Osteocyte (in vitro differentiated cells): Measurements from ENCODE around the gene ALS2CL. TPM values are rescaled to one million over a fixed set of nuclear protein-coding genes. Genes with fewer than 3 reads are reported as not detected.

ENCODE experiments used
- DNase-seq: peaks from one replicate; pipeline ENCODE4 v3.0.0; 2021; ENCODE audit warnings: mixed read lengths; ENCODE audit not compliant: unreplicated experiment; ENCODE audit errors: extremely low spot score
- H3K27ac Mint-ChIP-seq: one replicate; pipeline ENCODE4 v1.8.0; 2021; ENCODE audit warnings: mild to moderate bottlenecking, mixed read lengths; ENCODE audit not compliant: unreplicated experiment
- H3K27me3 Mint-ChIP-seq: one replicate; pipeline ENCODE4 v1.8.0; 2021; ENCODE audit warnings: mixed read lengths; ENCODE audit not compliant: unreplicated experiment
- H3K36me3 Mint-ChIP-seq: one replicate; pipeline ENCODE4 v1.8.0; 2021; ENCODE audit warnings: mixed read lengths; ENCODE audit not compliant: unreplicated experiment
- H3K4me1 Mint-ChIP-seq: one replicate; pipeline ENCODE4 v1.8.0; 2021; ENCODE audit warnings: mixed read lengths; ENCODE audit not compliant: unreplicated experiment
- H3K4me3 Mint-ChIP-seq: one replicate; pipeline ENCODE4 v1.8.0; 2021; ENCODE audit warnings: mild to moderate bottlenecking, moderate library complexity, mixed read lengths; ENCODE audit not compliant: unreplicated experiment
- H3K9me3 Mint-ChIP-seq: one replicate; pipeline ENCODE4 v1.8.0; 2021; ENCODE audit warnings: mixed read lengths; ENCODE audit not compliant: unreplicated experiment
- total RNA-seq: library from RNA; stranded (reverse); gene quantifications from 2 replicates; pipeline ENCODE4 v1.2.1, GENCODE V29; 2021
- TF ChIP-seq, protein P1 (sequence below): fragments of 200-600 bp; sonication (generic); IDR thresholded peaks from 2 replicates; pipeline ENCODE4 v1.5.0; 2021; ENCODE audit warnings: antibody characterized with exemption, mild to moderate bottlenecking, moderate library complexity

ALS2CL gene
- total RNA-seq, 1 donor from 2014 or later = 0.99 TPM

DNA sequence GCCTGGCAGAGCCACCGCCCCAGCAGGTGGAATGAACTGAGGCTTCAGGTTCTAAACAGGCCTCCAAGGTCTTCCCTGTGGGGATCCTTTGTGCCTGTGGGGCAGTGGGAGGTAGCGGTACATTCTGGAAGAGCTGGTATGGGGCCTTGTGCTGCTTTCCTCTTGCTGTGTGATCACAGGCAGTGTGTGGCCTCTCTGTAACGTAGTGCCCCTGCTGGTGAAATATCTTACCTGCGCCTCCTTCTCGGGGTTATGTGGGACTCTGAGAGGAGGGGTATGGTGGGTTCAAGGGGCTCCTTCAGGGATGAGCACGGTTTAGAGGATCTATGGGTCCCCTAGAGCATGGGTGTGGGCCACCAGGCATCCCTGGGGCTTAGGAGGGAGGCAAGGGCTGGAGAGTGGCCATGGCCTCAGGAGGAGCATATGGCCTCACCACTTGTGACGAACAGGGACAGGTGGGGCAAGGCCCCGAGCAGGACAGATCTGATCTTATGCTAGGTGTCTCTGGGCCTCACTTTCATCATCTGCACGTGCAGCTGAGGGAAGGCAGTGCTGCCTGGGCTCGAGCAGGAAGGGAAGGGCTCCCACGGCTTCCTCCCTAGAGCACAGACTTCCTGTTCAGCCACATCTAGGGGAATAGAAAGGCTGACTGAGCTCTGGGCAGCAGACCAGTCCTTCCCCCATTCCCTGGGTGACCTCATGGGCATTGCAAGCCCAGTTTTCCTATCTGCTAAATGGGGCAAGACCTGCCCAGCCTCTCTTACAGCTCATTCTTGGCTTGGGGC is 1.9 kb upstream of the ALS2CL start:
- H3K27me3 Mint-ChIP-seq = no peaks in the 10 kb centered on the region
- no peaks in the 10 kb centered on the region for H3K9me3 Mint-ChIP-seq
- H3K27ac Mint-ChIP-seq = no peak overlapping the region
- TF ChIP-seq, protein P1, sequence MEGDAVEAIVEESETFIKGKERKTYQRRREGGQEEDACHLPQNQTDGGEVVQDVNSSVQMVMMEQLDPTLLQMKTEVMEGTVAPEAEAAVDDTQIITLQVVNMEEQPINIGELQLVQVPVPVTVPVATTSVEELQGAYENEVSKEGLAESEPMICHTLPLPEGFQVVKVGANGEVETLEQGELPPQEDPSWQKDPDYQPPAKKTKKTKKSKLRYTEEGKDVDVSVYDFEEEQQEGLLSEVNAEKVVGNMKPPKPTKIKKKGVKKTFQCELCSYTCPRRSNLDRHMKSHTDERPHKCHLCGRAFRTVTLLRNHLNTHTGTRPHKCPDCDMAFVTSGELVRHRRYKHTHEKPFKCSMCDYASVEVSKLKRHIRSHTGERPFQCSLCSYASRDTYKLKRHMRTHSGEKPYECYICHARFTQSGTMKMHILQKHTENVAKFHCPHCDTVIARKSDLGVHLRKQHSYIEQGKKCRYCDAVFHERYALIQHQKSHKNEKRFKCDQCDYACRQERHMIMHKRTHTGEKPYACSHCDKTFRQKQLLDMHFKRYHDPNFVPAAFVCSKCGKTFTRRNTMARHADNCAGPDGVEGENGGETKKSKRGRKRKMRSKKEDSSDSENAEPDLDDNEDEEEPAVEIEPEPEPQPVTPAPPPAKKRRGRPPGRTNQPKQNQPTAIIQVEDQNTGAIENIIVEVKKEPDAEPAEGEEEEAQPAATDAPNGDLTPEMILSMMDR = peak; percentile 36
- no peak for DNase-seq
- H3K36me3 Mint-ChIP-seq = no peaks in the 10 kb centered on the region
- H3K4me3 Mint-ChIP-seq = no peak overlapping the region
- peaks cover 21% of the 10 kb centered on the region for H3K4me1 Mint-ChIP-seq

DNA sequence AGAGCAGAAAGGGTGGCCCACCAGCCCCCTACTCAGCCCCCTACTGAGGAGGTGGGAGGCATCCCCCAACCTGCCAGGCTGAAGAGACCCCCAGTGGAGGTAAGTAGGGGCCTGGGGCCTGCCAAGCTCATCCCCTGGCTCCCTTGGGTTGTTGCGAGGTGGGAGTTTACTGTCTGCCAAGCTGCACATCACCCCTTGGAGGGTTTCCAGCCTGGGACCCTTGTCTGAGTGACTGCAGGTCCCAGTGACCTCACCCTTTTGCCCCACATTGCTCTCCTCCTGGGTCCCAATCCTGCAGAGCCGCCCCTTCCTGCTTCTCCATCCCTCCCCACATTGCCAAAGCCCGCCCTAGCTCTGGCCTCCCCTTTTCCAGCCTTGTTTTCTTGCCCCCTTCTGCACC is 1.0 kb upstream of the ALS2CL start:
- no peak overlapping the region for H3K4me3 Mint-ChIP-seq
- H3K27ac Mint-ChIP-seq = no peak overlapping the region
- H3K4me1 Mint-ChIP-seq = peaks cover 21% of the 10 kb centered on the region
- TF ChIP-seq, protein P1 = no peak
- no peaks in the 10 kb centered on the region for H3K27me3 Mint-ChIP-seq
- DNase-seq = no peak
- no peaks in the 10 kb centered on the region for H3K36me3 Mint-ChIP-seq
- H3K9me3 Mint-ChIP-seq = no peaks in the 10 kb centered on the region

DNA sequence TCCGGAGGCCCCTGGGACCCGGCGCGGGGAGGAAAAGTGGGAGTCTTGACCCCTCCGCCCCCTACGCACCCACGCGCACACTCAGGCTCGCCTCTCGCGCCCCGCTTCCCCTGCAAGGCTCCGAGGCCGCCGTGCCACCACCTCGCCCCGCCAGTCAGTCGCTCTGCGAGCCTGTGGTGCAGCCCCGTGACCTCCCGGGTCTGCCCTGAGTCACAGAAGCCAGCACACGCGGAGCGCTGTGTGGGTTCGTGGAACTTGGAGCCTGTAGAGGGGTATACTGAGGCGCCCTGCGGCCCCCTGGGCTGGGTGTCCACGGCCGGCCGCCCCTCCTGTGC is 380 bp upstream of the ALS2CL start:
- TF ChIP-seq, protein P1 = no peak
- no peaks in the 10 kb centered on the region for H3K9me3 Mint-ChIP-seq
- H3K27me3 Mint-ChIP-seq = no peaks in the 10 kb centered on the region
- peaks cover 21% of the 10 kb centered on the region for H3K4me1 Mint-ChIP-seq
- H3K36me3 Mint-ChIP-seq = no peaks in the 10 kb centered on the region
- no peak overlapping the region for H3K4me3 Mint-ChIP-seq
- no peak for DNase-seq
- no peak overlapping the region for H3K27ac Mint-ChIP-seq

DNA sequence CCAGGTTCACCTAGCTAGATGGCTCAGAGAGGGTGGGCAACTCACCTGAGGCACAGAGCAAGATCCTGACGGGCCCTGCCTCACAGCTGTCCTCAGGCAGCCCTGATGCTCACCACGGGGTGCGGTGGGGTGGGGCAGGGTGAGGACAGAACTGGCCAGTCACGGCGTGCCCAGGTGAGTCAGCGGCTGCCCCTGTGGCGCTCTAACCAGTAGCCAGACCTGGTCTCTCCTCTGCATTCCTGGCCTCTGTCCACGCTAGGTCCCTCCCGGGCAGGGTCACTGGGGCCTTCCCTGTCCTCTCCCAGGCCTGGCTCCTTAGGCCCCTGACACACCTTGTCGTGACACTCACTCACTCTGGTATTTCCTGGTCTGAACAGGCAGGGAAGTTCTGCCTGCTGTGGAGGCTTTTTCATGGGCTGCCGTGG is 901 bp downstream of the ALS2CL start:
- Mint-ChIP-seq H3K27ac (peak overlapping the region; percentile 54), H3K9me3 (no peaks in the 10 kb centered on the region)
- no peak for DNase-seq

DNA sequence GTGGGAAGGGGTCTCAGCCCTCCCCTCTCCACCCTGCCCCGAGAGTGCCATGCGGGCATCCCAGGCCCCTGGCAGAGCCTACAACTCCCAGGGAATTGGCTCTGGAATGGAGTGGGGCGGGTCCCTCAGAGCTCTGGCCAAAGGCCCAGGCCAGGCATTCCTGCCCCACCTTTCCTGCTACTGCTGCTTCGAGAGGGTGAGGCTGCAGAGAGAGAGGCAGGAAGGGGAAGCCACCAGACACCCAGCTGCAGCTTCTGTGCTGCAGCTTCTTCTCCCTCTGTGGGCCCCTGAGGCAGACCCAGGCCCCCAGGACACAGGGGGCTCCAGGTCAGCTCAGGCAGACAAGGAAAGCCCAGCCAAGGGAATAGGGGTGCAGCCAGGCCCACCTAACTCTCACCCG is 2.7 kb downstream of the ALS2CL start:
- H3K4me1 Mint-ChIP-seq = peaks cover 10% of the 10 kb centered on the region
- H3K27ac Mint-ChIP-seq = no peak overlapping the region

More for the DNA sequence above, 901 bp downstream of the ALS2CL start:
- TF ChIP-seq, protein P1 = no peak
- Mint-ChIP-seq H3K4me1 (peaks cover 21% of the 10 kb centered on the region), H3K36me3 (no peaks in the 10 kb centered on the region), H3K4me3 (peak overlapping the region; percentile 68), H3K27me3 (no peaks in the 10 kb centered on the region)

More for the DNA sequence above, 2.7 kb downstream of the ALS2CL start:
- Mint-ChIP-seq H3K27me3 (no peaks in the 10 kb centered on the region), H3K9me3 (no peaks in the 10 kb centered on the region), H3K36me3 (no peaks in the 10 kb centered on the region), H3K4me3 (no peak overlapping the region)
- DNase-seq = no peak
- TF ChIP-seq, protein P1 = no peak
